HG02623 (cell line): ENCODE measurements around the gene SYK.

ENCODE experiments used
- ATAC-seq: cut with Tn5 transposase; IDR thresholded peaks from one replicate; pipeline ENCODE4 v1.9.1; 2021; ENCODE audit warnings: moderate library complexity; ENCODE audit not compliant: unreplicated experiment

Gene SYK

DNA sequence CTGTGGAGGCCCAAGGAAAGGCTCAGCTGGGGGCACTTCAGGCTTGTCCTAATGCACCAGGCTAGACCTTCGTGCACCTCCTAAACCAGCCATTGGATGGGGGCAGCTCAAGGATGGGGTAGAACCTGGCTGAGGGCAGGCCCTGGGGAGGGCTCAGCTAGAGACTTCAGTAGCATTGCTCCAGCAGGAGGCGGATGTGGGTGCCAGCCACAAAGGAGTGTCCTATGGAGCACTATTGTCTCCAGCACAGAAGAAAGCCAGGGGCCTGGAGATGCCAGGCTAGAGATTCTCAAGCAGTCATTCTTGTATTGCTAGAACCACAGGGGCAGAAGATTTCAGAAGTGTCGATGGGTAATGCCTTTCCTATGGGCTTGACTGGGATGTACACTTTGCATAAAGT, 131.8 kb downstream of the SYK start:
- ATAC-seq, result no peak

- ATAC-seq, result no peak
These were observed 137.7 kb downstream of the SYK start for GRCh38 chr9:90939351-90939750.

DNA sequence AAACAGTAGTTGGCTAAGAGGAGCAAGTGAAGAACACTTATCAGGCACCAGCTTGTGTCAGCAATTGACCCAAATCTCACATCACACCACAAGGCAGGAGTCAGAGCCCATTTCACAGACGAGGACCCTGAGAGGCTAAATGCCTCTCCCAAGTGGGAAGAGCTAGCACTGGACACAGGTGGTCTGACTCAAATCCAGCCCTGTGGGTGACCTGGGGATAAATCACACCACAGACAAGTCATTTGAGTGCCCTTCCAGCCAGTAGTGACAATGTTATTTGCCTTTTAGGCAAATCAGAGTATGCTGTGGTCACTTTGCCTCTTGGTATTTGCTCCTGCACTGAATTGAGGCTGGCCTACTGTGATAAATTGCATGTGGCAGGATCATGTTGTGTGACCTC, 138.7 kb downstream of the SYK start:
- ATAC-seq, result no peak

DNA sequence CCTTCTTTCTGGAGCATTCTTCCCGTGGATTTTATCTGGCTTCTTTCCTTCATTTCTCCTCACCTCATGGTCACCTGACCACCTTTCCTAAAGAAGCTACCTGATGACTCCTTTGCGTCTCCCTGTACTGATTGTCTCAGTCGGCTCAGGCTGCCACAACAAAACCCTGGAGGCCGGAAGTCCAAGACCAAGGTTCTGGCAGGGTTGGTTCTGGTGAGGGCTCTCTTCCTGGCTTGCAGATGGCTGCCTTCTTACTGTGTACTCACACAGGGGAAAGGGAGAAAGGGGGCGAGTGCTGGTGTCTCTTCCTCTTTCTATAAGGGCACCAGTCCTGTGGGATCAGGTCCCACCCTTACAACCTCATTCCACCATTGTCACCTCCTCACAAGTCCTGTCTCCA, 140.0 kb downstream of the SYK start:
- no peak for ATAC-seq

DNA sequence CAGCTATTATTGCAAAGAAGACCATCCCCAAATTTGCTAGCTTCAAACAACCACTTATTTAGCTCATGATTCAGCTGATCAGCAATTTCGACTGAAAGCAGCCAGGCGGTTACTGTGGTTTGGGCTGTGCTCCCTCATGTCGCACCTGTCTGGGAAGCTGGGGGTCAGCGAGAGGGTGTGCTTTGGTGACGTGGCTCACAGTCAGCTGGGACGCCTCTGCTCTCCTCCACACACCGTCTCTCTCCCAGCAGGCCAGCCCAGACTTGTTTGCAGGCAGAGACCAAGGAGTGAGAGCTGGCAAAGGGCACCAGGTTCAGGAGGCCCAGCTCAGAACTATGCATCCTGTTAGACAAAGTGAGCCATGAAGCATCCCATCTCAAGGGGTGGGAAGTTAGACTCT, 140.9 kb downstream of the SYK start:
- no peak for ATAC-seq

- ATAC-seq, result no peak
These were observed 141.7 kb downstream of the SYK start for GRCh38 chr9:90943341-90943740.

GRCh38 chr9:90945336-90945735, 143.7 kb downstream of the SYK start:
- no peak for ATAC-seq

- no peak for ATAC-seq
These were observed 145.4 kb downstream of the SYK start for GRCh38 chr9:90946982-90947381.
